Measurements from ENCODE around the gene SLC43A2. TPM values are rescaled to one million over a fixed set of nuclear protein-coding genes. Genes with fewer than 3 reads are reported as not detected.

SLC43A2 gene
- total and polyA plus RNA-seq, 10 of the 15 experiments (the other 5 are each of a cell fraction or from before 2014, with no cell fraction given) = 0.03 to 14.0 (median 5.3) TPM

DNA sequence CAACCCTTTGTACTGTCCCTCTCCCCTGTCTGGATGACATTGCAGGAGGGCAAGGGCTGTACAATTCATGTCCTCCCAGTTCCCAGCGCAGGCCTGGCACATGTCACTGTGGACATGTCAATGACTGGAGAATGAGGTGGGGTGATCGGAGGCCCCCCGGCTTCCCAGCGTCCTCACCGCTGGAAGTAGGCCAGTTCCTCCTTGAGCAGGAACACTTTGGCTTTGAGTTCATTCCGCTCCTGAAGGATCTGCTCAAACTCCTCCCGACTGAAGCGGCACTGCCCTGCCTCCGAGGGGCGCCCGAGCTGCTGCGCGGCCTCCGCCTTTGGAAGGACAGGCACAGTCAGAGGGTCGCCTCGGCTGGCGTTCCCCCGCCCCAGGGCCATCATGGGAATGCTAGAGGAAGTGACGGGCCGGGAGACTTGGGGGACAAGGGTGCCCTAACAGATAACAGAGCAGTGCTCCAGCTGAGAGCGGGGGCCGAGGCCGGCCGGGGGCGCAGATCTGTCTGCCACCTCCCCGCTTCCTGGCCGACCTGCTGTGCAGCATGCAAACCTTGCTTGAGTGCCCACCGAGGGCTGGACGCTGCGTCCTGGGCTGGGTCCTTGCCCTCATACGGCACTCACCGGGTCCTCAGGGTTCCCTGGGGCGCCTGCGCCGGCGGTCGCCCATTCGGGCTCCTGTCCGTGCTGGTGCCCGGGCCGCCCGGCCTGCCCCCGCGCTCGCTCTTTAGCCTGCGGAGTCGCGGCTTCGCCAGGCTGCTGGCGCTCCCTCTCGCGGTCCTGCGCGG lies 19.7 kb upstream of the SLC43A2 start (continued):
- no peak for TF ChIP-seq BMI1 (IDR thresholded peaks at IDR 0.05; ENCODE audit: borderline replicate concordance)
- no peak for TF ChIP-seq GABPA (IDR thresholded peaks at IDR 0.05; ENCODE audit: low read depth)
- TF ChIP-seq SREBF1 (IDR thresholded peaks at IDR 0.05; ENCODE audit: low read length) = no peak
- no peak for TF ChIP-seq KLF5 (IDR thresholded peaks at IDR 0.05; ENCODE audit: partially characterized antibody)
- TF ChIP-seq SMAD1 (IDR thresholded peaks at IDR 0.05; ENCODE audit: low read depth, partially characterized antibody) = no peak
- no peak for TF ChIP-seq RAD51 (IDR thresholded peaks at IDR 0.05)
- TF ChIP-seq, protein P1, sequence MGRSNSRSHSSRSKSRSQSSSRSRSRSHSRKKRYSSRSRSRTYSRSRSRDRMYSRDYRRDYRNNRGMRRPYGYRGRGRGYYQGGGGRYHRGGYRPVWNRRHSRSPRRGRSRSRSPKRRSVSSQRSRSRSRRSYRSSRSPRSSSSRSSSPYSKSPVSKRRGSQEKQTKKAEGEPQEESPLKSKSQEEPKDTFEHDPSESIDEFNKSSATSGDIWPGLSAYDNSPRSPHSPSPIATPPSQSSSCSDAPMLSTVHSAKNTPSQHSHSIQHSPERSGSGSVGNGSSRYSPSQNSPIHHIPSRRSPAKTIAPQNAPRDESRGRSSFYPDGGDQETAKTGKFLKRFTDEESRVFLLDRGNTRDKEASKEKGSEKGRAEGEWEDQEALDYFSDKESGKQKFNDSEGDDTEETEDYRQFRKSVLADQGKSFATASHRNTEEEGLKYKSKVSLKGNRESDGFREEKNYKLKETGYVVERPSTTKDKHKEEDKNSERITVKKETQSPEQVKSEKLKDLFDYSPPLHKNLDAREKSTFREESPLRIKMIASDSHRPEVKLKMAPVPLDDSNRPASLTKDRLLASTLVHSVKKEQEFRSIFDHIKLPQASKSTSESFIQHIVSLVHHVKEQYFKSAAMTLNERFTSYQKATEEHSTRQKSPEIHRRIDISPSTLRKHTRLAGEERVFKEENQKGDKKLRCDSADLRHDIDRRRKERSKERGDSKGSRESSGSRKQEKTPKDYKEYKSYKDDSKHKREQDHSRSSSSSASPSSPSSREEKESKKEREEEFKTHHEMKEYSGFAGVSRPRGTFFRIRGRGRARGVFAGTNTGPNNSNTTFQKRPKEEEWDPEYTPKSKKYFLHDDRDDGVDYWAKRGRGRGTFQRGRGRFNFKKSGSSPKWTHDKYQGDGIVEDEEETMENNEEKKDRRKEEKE (IDR thresholded peaks at IDR 0.05) = no peak
- no peak for TF ChIP-seq MTA3 (IDR thresholded peaks at IDR 0.05; ENCODE audit: borderline replicate concordance, low read length)
- TF ChIP-seq SIX5 (IDR thresholded peaks at IDR 0.05; ENCODE audit: low read depth, low read length, severe bottlenecking) = no peak
- no peak for TF ChIP-seq EP300 (IDR thresholded peaks at IDR 0.05; ENCODE audit: borderline replicate concordance in 1 of 2, control insufficient read depth in 1 of 2, low read depth in 2 of 2, low read length in 2 of 2)
- no peak for TF ChIP-seq NFIC (IDR thresholded peaks at IDR 0.05; ENCODE audit: low read depth, low read length)
- no peak for TF ChIP-seq PRDM15 (CRISPR knock-in tag; IDR thresholded peaks at IDR 0.05)
- no peak for TF ChIP-seq YY1 (IDR thresholded peaks at IDR 0.05; ENCODE audit: low read depth, low read length)
- TF ChIP-seq ZBTB11 (CRISPR knock-in tag; IDR thresholded peaks at IDR 0.05) = no peak
- TF ChIP-seq, protein P2, sequence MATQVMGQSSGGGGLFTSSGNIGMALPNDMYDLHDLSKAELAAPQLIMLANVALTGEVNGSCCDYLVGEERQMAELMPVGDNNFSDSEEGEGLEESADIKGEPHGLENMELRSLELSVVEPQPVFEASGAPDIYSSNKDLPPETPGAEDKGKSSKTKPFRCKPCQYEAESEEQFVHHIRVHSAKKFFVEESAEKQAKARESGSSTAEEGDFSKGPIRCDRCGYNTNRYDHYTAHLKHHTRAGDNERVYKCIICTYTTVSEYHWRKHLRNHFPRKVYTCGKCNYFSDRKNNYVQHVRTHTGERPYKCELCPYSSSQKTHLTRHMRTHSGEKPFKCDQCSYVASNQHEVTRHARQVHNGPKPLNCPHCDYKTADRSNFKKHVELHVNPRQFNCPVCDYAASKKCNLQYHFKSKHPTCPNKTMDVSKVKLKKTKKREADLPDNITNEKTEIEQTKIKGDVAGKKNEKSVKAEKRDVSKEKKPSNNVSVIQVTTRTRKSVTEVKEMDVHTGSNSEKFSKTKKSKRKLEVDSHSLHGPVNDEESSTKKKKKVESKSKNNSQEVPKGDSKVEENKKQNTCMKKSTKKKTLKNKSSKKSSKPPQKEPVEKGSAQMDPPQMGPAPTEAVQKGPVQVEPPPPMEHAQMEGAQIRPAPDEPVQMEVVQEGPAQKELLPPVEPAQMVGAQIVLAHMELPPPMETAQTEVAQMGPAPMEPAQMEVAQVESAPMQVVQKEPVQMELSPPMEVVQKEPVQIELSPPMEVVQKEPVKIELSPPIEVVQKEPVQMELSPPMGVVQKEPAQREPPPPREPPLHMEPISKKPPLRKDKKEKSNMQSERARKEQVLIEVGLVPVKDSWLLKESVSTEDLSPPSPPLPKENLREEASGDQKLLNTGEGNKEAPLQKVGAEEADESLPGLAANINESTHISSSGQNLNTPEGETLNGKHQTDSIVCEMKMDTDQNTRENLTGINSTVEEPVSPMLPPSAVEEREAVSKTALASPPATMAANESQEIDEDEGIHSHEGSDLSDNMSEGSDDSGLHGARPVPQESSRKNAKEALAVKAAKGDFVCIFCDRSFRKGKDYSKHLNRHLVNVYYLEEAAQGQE (IDR thresholded peaks at IDR 0.05; ENCODE audit: low read depth, low read length) = no peak

Measured in GM12878 (cell line).